ENCODE data around the gene CCR6.

DNA sequence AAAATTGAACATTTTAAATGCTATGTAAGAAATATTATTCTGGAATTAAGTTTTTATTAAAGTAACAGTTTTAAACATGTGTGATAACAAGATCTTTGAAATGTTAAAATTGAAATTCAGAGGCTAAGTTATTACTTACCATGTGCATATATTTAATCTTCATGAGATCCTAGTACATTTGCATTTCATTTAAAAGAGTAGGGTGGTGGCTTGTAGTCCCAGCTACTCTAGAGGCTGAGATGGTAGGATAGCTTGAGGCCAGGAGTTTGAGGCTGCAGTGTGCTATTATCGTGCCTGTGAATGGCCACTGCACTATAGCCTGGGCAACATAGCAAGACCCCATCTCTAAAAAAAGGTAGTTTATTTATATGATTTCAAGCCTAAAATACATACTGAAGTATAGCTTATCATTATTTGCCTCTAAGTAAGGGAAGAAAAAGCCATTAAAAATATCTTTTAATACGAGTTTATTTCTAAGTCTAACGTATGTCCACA lies 3.0 kb downstream of the CCR6 start:
- TF ChIP-seq TAF1 (IDR thresholded peaks at IDR 0.05; ENCODE audit: low read depth, low read length) (no peak), POLR2A (IDR thresholded peaks at IDR 0.05; ENCODE audit: low read depth, low read length) (no peak), POU2F2 (IDR thresholded peaks at IDR 0.05; ENCODE audit: low read depth, low read length) (no peak), POLR2AphosphoS5 (IDR thresholded peaks at IDR 0.05; ENCODE audit: low read depth, low read length) (no peak)
